Stimulated activated naive CD8-positive, alpha-beta T cell treated with anti-CD3 and anti-CD28 coated beads, Interleukin-15, Interleukin-2, amounts not matched to agents 100 ng/mL and 50 ng/mL, for 24 hours (primary cell): Measurements from ENCODE around the gene KIAA0232.
"Not testable (repeated sequence)": the region's sequence is repeated elsewhere in the genome, so short reads cannot be mapped to it uniquely, and the experiment has no call there.

ENCODE experiments used
- H3K27ac Mint-ChIP-seq: one replicate; pipeline ENCODE4 v1.8.0; 2021; ENCODE audit warnings: mild to moderate bottlenecking, mixed read lengths
- H3K27me3 Mint-ChIP-seq: one replicate; pipeline ENCODE4 v1.8.0; 2021; ENCODE audit warnings: mixed read lengths
- H3K36me3 Mint-ChIP-seq: one replicate; pipeline ENCODE4 v1.8.0; 2021; ENCODE audit warnings: low read depth, mixed read lengths
- H3K4me1 Mint-ChIP-seq: one replicate; pipeline ENCODE4 v1.8.0; 2021; ENCODE audit warnings: low read depth, mixed read lengths
- H3K4me3 Mint-ChIP-seq: one replicate; pipeline ENCODE4 v1.8.0; 2021; ENCODE audit warnings: mild to moderate bottlenecking, mixed read lengths
- H3K9me3 Mint-ChIP-seq: one replicate; pipeline ENCODE4 v1.8.0; 2021; ENCODE audit warnings: mixed read lengths

KIAA0232 gene

GRCh38 chr4:6750286-6751221, 32.0 kb upstream of the KIAA0232 start:
- Mint-ChIP-seq H3K4me1 (peaks cover 8% of the 10 kb centered on the region), H3K36me3 (no peaks in the 10 kb centered on the region), H3K27ac (no peak overlapping the region), H3K27me3 (no peaks in the 10 kb centered on the region), H3K9me3 (no peaks in the 10 kb centered on the region), H3K4me3 (peak overlapping the region; percentile 45)

GRCh38 chr4:6751611-6752485, 30.7 kb upstream of the KIAA0232 start:
- Mint-ChIP-seq H3K36me3 (no peaks in the 10 kb centered on the region), H3K9me3 (no peaks in the 10 kb centered on the region), H3K27me3 (no peaks in the 10 kb centered on the region), H3K27ac (no peak overlapping the region), H3K4me1 (peaks cover 8% of the 10 kb centered on the region), H3K4me3 (peak overlapping the region; percentile 45)

- no peaks in the 10 kb centered on the region for H3K27me3 Mint-ChIP-seq
- no peaks in the 10 kb centered on the region for H3K9me3 Mint-ChIP-seq
- H3K27ac Mint-ChIP-seq = no peak overlapping the region
- H3K4me1 Mint-ChIP-seq = peaks cover 8% of the 10 kb centered on the region
- no peaks in the 10 kb centered on the region for H3K36me3 Mint-ChIP-seq
- H3K4me3 Mint-ChIP-seq = no peak overlapping the region
Observed at GRCh38 chr4:6752486-6752829, 30.1 kb upstream of the KIAA0232 start.

DNA sequence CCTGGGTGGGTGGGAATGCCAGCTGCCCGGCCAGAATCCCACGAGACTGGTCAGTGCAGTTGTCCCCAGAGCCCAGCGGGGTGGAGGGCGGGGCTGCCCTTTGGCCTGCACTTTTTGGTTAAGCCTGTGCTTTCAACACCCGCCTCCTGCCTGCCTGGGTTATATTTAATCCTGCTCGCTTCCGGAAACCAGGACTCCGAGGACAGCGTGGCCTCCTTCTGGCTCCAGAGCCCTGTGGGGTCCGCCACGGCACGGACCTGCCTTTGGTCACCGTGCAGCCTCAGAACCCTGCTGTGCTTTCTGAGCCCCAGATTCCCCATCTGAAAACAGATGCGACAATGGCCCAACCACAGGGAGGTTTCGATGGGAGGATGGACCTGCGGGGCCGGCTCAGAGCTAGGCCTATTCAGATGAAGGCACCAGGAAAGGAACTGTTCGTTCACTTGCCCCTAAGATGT, 29.4 kb upstream of the KIAA0232 start:
- Mint-ChIP-seq H3K27ac (no peak overlapping the region), H3K9me3 (no peaks in the 10 kb centered on the region), H3K36me3 (no peaks in the 10 kb centered on the region), H3K27me3 (no peaks in the 10 kb centered on the region), H3K4me1 (peaks cover 8% of the 10 kb centered on the region), H3K4me3 (no peak overlapping the region)

- H3K9me3 Mint-ChIP-seq = no peaks in the 10 kb centered on the region
- peaks cover 8% of the 10 kb centered on the region for H3K4me1 Mint-ChIP-seq
- no peak overlapping the region for H3K27ac Mint-ChIP-seq
- no peaks in the 10 kb centered on the region for H3K36me3 Mint-ChIP-seq
- no peaks in the 10 kb centered on the region for H3K27me3 Mint-ChIP-seq
- no peak overlapping the region for H3K4me3 Mint-ChIP-seq
Observed at GRCh38 chr4:6753891-6754290, 28.6 kb upstream of the KIAA0232 start.

DNA sequence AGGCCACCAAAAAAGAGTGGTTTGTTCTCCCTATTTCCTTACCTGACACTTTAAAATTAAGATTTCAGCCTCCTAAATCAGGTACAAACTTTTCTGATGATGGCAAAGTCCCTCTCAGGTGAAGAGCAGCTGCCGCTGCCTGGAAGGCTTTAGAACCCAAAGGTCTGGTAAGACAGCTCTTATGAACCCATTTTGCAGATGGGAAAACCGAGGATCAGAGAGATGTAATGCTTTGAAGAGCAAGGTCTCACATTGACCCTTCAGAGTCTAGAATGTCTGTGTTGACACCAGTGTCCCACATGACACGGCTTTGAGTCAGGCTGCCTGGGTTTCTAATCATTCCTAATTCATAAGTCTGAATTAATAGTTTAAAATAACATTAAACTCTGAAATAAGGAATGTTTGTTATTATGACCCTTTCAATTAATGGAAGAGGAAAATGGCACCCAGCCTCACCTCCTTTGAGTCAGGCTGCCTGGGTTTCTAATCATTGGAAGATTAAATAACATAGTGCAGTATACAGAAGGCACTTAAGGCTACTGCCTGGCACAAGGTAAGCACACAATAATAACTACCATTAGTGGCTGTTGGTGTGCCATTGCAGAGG, 27.9 kb upstream of the KIAA0232 start:
- no peak overlapping the region for H3K27ac Mint-ChIP-seq
- H3K4me1 Mint-ChIP-seq = peaks cover 8% of the 10 kb centered on the region
- H3K9me3 Mint-ChIP-seq = no peaks in the 10 kb centered on the region
- no peaks in the 10 kb centered on the region for H3K27me3 Mint-ChIP-seq
- H3K36me3 Mint-ChIP-seq = no peaks in the 10 kb centered on the region
- H3K4me3 Mint-ChIP-seq = no peak overlapping the region

- no peak overlapping the region for H3K4me3 Mint-ChIP-seq
- H3K9me3 Mint-ChIP-seq = no peaks in the 10 kb centered on the region
Observed at GRCh38 chr4:6755088-6755753, 27.3 kb upstream of the KIAA0232 start.

DNA sequence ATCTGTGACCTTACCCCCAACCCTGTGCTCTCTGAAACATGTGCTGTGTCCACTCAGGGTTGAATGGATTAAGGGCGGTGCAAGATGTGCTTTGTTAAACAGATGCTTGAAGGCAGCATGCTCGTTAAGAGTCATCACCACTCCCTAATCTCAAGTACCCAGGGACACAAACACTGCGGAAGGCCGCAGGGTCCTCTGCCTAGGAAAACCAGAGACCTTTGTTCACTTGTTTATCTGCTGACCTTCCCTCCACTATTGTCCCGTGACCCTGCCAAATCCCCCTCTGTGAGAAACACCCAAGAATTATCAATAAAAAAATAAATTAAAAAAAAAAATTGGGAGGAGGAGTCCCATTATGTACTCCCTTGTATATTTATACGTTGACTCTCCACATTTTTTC, 26.2 kb upstream of the KIAA0232 start:
- not testable (repeated sequence) for H3K4me1 Mint-ChIP-seq

More at GRCh38 chr4:6755088-6755753, 27.3 kb upstream of the KIAA0232 start:
- Mint-ChIP-seq H3K27me3 (no peaks in the 10 kb centered on the region), H3K36me3 (no peaks in the 10 kb centered on the region), H3K4me1 (peaks cover 8% of the 10 kb centered on the region), H3K27ac (no peak overlapping the region)

GRCh38 chr4:6758728-6759127, 23.8 kb upstream of the KIAA0232 start:
- Mint-ChIP-seq H3K4me1 (no peaks in the 10 kb centered on the region), H3K27me3 (no peaks in the 10 kb centered on the region), H3K36me3 (no peaks in the 10 kb centered on the region), H3K9me3 (no peaks in the 10 kb centered on the region), H3K4me3 (no peak overlapping the region), H3K27ac (no peak overlapping the region)

More for the DNA sequence above, 26.2 kb upstream of the KIAA0232 start:
- H3K27ac Mint-ChIP-seq, H3K27me3 Mint-ChIP-seq, H3K4me3 Mint-ChIP-seq, H3K9me3 Mint-ChIP-seq, H3K36me3 Mint-ChIP-seq: not testable (repeated sequence)

- Mint-ChIP-seq H3K9me3 (no peaks in the 10 kb centered on the region), H3K4me3 (no peak overlapping the region), H3K36me3 (no peaks in the 10 kb centered on the region), H3K27me3 (no peaks in the 10 kb centered on the region), H3K27ac (no peak overlapping the region), H3K4me1 (peaks cover under 1% of the 10 kb centered on the region)
Observed at GRCh38 chr4:6760865-6761264, 21.7 kb upstream of the KIAA0232 start.

DNA sequence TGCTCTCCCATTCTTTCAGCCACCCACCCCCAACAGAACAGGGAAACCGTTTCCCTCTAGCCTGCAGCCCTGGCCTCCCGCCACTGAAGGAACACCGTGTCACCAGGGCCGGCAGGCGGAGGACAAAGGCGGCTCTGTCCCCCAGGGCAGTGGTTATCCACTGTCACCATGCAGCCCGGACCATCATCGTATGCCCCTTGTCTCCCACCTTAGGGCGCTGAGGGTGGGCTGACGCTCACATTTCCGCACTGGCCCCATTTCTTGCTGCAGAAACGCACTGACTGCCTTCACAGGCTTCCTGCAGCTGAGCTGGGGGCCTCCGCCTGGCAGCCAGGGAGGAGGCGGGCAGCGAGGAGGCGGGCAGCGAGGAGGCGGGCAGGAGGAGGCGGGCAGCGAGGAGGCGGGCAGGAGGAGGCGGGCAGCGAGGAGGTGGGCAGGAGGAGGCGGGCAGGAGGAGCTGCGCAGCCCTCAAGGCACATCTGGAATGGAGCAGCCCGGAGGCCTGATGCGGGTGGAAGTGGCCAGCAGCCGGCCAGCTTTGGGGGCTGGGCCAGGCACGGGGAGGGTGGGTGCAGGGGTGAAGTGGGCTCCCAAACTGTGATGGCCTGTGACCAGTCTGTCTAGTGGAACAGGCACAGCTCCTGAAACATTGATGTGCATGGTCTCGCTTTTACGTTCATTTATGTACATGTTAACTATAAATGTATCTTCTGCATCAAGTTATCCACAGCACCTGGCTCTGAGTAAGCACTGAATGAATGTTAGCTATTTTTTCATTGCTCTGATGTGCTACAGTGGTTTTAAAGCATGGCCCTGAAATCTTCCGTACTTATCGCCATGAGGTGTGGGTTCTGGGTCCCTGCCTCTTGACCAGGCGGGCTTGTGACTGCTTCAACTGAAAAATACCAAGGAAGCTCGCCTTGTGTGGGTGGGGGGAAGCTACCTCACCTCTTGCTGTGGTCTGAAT, 20.6 kb upstream of the KIAA0232 start:
- H3K36me3 Mint-ChIP-seq = no peaks in the 10 kb centered on the region
- peaks cover 6% of the 10 kb centered on the region for H3K4me1 Mint-ChIP-seq
- H3K27ac Mint-ChIP-seq = no peak overlapping the region
- H3K4me3 Mint-ChIP-seq = no peak overlapping the region
- H3K9me3 Mint-ChIP-seq = no peaks in the 10 kb centered on the region
- H3K27me3 Mint-ChIP-seq = no peaks in the 10 kb centered on the region

GRCh38 chr4:6763330-6763851, 19.1 kb upstream of the KIAA0232 start:
- H3K9me3 Mint-ChIP-seq = no peaks in the 10 kb centered on the region
- no peak overlapping the region for H3K4me3 Mint-ChIP-seq
- peaks cover 9% of the 10 kb centered on the region for H3K4me1 Mint-ChIP-seq
- H3K36me3 Mint-ChIP-seq = no peaks in the 10 kb centered on the region
- H3K27ac Mint-ChIP-seq = no peak overlapping the region
- H3K27me3 Mint-ChIP-seq = no peaks in the 10 kb centered on the region

GRCh38 chr4:6764976-6765620, 17.4 kb upstream of the KIAA0232 start:
- Mint-ChIP-seq H3K27ac (no peak overlapping the region), H3K9me3 (no peaks in the 10 kb centered on the region), H3K36me3 (no peaks in the 10 kb centered on the region), H3K4me3 (no peak overlapping the region), H3K4me1 (peaks cover 22% of the 10 kb centered on the region), H3K27me3 (no peaks in the 10 kb centered on the region)
